Fibroblast of villous mesenchyme (primary cell): Measurements from ENCODE around the gene APOM. TPM values are rescaled to one million over a fixed set of nuclear protein-coding genes. Genes with fewer than 3 reads are reported as not detected.

Experiments used
- DNase-seq: peaks from one replicate; pipeline ENCODE4 v3.0.0-alpha.2; 2010; ENCODE audit warnings: low read depth
- H3K4me3 ChIP-seq: 2 replicates; pipeline ENCODE4 v1.5.1; 2011; ENCODE audit warnings: low read depth, mild to moderate bottlenecking, low read length
- total RNA-seq: library from RNA; depleted of rRNA; stranded (reverse); fragments of >200 nt; gene quantifications from 2 replicates; pipeline ENCODE4 v1.2.3, GENCODE V29; 2012
- TF ChIP-seq, protein P1 (sequence below): IDR thresholded peaks from 2 replicates; pipeline ENCODE4 v1.5.1; 2012; ENCODE audit warnings: low read depth, mild to moderate bottlenecking, low read length; ENCODE audit not compliant: insufficient read depth

APOM gene
- total RNA-seq, 1 donor, result 0.43 TPM

DNA sequence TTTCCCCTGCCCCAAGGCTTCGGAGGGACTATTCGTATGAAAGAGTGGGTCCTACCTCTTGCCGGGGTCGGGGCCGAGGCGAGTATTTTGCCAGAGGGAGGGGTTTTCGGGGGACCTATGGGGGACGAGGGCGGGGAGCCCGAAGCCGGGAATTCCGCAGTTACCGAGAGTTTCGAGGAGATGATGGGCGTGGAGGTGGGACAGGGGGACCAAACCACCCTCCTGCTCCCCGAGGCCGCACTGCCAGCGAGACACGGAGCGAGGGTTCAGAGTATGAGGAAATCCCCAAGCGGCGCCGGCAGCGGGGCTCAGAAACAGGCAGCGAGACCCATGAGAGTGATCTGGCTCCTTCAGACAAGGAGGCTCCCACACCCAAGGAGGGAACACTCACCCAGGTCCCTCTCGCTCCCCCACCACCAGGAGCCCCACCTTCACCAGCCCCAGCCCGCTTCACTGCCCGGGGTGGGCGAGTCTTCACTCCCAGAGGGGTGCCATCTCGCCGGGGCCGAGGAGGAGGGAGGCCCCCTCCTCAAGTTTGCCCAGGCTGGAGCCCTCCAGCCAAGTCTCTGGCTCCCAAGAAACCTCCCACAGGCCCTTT, 23.9 kb upstream of the APOM start:
- TF ChIP-seq, protein P1, sequence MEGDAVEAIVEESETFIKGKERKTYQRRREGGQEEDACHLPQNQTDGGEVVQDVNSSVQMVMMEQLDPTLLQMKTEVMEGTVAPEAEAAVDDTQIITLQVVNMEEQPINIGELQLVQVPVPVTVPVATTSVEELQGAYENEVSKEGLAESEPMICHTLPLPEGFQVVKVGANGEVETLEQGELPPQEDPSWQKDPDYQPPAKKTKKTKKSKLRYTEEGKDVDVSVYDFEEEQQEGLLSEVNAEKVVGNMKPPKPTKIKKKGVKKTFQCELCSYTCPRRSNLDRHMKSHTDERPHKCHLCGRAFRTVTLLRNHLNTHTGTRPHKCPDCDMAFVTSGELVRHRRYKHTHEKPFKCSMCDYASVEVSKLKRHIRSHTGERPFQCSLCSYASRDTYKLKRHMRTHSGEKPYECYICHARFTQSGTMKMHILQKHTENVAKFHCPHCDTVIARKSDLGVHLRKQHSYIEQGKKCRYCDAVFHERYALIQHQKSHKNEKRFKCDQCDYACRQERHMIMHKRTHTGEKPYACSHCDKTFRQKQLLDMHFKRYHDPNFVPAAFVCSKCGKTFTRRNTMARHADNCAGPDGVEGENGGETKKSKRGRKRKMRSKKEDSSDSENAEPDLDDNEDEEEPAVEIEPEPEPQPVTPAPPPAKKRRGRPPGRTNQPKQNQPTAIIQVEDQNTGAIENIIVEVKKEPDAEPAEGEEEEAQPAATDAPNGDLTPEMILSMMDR, result no peak
- no peak overlapping the region for H3K4me3 ChIP-seq
- no peak for DNase-seq

DNA sequence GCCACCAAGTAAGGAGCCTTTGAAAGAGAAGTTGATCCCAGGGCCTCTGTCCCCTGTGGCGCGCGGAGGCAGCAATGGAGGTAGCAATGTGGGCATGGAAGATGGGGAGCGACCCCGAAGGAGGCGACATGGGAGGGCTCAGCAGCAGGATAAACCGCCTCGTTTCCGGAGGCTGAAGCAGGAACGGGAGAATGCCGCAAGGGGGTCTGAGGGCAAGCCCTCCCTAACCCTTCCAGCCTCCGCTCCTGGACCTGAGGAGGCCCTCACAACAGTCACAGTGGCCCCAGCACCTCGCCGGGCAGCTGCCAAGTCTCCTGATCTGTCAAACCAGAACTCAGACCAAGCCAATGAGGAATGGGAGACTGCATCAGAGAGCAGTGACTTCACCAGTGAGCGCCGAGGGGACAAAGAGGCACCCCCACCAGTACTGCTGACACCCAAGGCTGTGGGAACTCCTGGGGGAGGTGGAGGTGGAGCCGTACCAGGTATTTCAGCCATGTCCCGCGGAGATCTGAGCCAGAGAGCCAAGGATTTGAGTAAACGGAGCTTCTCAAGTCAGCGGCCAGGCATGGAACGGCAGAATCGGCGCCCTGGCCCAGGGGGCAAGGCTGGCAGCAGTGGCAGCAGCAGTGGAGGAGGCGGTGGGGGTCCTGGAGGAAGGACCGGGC, 23.3 kb upstream of the APOM start:
- DNase-seq, result no peak
- TF ChIP-seq, protein P1, result no peak
- H3K4me3 ChIP-seq, result no peak overlapping the region

DNA sequence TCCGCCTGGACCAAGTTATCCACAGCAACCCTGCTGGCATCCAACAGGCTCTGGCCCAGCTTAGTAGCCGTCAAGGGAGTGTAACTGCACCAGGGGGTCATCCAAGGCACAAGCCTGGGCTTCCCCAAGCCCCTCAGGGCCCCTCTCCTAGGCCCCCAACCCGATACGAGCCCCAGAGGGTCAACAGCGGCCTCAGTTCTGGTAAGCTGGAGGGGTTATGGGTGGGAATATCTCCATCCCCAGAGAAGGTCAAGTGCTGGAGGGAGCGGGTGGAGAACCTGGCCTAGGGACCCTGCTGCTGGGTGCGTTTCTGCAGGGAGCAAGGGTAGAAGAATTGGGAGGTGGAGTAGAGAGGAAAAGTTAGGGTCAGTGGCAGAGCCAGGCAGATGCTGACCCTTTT, 22.2 kb upstream of the APOM start:
- TF ChIP-seq, protein P1, result no peak
- no peak overlapping the region for H3K4me3 ChIP-seq
- no peak for DNase-seq

DNA sequence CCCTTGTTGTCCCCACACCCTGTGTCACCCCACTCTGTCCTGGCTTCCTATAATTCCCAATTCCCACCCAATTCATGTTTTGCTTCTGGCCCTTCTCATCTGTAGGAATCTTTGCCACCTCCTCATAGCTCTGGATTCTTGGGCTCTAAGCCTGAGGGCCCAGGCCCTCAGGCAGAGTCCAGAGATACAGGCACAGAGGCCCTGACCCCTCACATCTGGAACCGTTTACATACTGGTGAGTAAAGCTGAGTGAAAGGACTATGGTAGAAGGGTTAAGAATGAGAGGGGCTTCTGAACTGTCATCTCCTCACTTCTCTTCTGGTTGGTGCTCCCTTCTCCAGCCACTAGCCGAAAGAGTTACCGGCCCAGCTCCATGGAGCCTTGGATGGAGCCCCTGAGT, 21.6 kb upstream of the APOM start:
- DNase-seq, result peak; percentile 36
- TF ChIP-seq, protein P1, result no peak
- no peak overlapping the region for H3K4me3 ChIP-seq

DNA sequence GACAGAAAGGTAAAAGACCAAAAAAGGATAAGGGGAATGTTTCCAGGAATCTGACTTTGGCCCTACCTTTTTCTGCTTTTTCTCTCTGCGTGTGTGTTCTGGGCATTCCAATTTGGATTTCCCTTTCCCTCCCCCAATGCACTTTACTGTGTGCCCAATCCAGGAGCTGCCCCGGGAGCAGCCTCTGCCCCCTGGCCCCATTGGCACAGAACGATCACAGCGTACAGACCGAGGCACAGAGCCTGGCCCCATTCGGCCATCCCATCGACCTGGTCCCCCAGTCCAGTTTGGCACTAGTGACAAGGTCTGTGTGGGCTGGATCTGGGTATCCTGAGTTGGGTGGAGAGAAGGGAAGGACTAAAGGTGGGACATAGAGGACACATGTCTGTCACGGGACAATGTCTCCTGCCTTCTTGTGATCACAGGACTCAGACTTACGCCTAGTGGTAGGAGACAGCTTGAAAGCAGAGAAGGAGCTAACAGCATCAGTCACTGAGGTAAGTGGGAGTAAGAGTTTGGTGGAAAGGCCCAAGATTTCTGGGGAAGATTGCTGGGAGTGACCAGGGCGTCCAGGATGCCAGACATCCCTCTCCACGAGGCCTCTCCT, 20.6 kb upstream of the APOM start:
- TF ChIP-seq, protein P1, result no peak

DNA sequence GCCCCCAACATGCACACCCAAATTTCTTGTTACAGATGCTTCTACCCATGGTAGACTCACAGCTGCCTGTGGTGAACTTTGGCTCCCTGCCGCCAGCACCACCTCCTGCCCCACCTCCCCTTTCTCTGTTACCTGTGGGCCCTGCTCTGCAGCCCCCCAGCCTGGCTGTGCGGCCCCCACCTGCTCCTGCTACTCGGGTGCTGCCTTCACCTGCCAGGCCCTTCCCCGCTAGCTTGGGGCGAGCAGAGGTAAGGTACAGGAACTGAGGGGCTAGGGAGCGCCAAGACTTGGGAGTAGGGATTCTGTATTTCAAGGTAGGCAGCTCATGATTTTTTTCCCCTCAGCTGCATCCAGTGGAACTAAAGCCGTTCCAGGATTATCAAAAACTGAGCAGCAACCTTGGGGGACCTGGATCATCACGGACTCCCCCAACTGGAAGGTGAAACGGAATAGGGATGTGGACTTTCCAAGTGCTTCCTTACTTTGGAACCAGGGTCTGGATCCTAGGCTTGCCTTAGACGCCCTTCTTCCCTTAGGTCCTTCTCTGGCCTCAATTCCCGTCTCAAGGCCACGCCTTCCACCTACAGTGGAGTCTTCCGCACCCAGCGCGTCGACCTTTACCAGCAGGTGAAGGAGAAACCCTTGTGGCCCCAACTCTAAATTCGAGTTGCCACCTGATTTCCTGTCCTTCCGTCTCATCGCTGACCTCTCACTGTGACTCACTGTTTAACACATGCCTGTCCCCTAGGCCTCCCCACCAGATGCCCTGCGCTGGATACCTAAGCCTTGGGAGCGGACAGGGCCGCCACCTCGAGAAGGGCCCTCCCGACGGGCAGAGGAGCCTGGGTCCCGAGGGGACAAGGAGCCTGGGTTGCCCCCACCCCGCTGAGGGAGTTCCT, 18.7 kb upstream of the APOM start:
- TF ChIP-seq, protein P1, result no peak

More for the DNA sequence above, 20.6 kb upstream of the APOM start:
- H3K4me3 ChIP-seq, result no peak overlapping the region
- no peak for DNase-seq

More for the DNA sequence above, 18.7 kb upstream of the APOM start:
- no peak for DNase-seq
- H3K4me3 ChIP-seq, result no peak overlapping the region
